Lower lobe of right lung (tissue), 2 donors: ENCODE data around the gene LRRIQ1. TPM values are rescaled to one million over a fixed set of nuclear protein-coding genes. Genes with fewer than 3 reads are reported as not detected.

Experiments
- ATAC-seq, 2 donors: fragments of 200-7000 bp; cut with Tn5 transposase; one replicate each; pipeline ENCODE4 v1.9.1; 2020 to 2022; ENCODE audit warnings: mild to moderate bottlenecking in 2 of 2, moderate library complexity in 2 of 2
- DNase-seq: peaks from one replicate; pipeline ENCODE4 v3.0.0-alpha.2; 2020
- H3K27ac ChIP-seq: fragments of 200-600 bp; one replicate; pipeline ENCODE4 v1.8.0; 2022
- H3K27me3 ChIP-seq: fragments of 200-600 bp; one replicate; pipeline ENCODE4 v1.8.0; 2022; ENCODE audit warnings: low read depth
- H3K36me3 ChIP-seq: fragments of 200-600 bp; one replicate; pipeline ENCODE4 v1.8.0; 2022; ENCODE audit warnings: mild to moderate bottlenecking
- H3K4me1 ChIP-seq: fragments of 200-600 bp; one replicate; pipeline ENCODE4 v1.8.0; 2022
- H3K4me3 ChIP-seq: fragments of 200-600 bp; one replicate; pipeline ENCODE4 v1.8.0; 2022; ENCODE audit warnings: mild to moderate bottlenecking
- H3K9me3 ChIP-seq: fragments of 200-600 bp; one replicate; pipeline ENCODE4 v1.8.0; 2022
- intact Hi-C: fragments of 100-400 bp; cut with DNase I; formaldehyde crosslinking; loops from one replicate; pipeline ENCODE4 v1.11.0; 2022
- total RNA-seq: library from RNA; stranded (reverse); fragmentation: NEBNext Ultra II Directional; extraction: Animal tissue kit (Norgen Biotek cat#: 25700); gene quantifications from one replicate; pipeline ENCODE4 v1.2.1, GENCODE V29; 2021
- TF ChIP-seq, protein P1 (sequence below): fragments of 200-600 bp; IDR thresholded peaks from one replicate; pipeline ENCODE4 v1.8.0; 2022; ENCODE audit warnings: antibody characterized with exemption, mild to moderate bottlenecking
- donor health status: DM: no; HTN: yes; CAD: no; lungs with severe emphysema.

The LRRIQ1 gene
- total RNA-seq, 1 donor from 2014 or later = 10.6 TPM

GRCh38 chr12:85237327-85237726 lies 201.2 kb downstream of the LRRIQ1 start:
- TF ChIP-seq, protein P1, sequence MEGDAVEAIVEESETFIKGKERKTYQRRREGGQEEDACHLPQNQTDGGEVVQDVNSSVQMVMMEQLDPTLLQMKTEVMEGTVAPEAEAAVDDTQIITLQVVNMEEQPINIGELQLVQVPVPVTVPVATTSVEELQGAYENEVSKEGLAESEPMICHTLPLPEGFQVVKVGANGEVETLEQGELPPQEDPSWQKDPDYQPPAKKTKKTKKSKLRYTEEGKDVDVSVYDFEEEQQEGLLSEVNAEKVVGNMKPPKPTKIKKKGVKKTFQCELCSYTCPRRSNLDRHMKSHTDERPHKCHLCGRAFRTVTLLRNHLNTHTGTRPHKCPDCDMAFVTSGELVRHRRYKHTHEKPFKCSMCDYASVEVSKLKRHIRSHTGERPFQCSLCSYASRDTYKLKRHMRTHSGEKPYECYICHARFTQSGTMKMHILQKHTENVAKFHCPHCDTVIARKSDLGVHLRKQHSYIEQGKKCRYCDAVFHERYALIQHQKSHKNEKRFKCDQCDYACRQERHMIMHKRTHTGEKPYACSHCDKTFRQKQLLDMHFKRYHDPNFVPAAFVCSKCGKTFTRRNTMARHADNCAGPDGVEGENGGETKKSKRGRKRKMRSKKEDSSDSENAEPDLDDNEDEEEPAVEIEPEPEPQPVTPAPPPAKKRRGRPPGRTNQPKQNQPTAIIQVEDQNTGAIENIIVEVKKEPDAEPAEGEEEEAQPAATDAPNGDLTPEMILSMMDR = no peak
- H3K9me3 ChIP-seq = no peaks in the 10 kb centered on the region
- no peak for ATAC-seq
- H3K4me3 ChIP-seq = no peak overlapping the region
- no peaks in the 10 kb centered on the region for H3K27me3 ChIP-seq
- DNase-seq = no peak
- intact Hi-C loops = no loop called here
- H3K4me1 ChIP-seq = no peaks in the 10 kb centered on the region
- no peak overlapping the region for H3K27ac ChIP-seq
- H3K36me3 ChIP-seq = no peaks in the 10 kb centered on the region

DNA sequence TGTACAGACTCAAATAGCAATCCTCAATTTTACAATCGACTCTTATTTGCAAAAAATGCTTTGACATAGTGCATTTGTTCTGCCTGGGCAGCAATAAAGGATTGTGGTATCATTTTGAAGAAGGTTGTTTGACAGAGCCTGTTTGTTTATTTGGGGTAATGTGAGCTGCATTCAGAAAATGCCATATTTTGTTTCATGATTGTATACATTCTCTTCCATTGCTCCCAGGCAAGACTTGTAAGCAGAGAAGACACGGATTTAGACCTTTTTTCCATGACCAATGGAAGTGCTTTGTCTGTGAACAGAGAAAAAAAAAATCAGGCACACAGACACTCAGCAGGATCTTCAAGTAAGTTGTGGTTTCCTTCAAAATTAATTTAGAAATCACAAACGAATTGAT lies 208.4 kb downstream of the LRRIQ1 start:
- H3K4me1 ChIP-seq = no peaks in the 10 kb centered on the region
- H3K4me3 ChIP-seq = no peak overlapping the region
- no peaks in the 10 kb centered on the region for H3K9me3 ChIP-seq
- H3K27me3 ChIP-seq = no peaks in the 10 kb centered on the region
- H3K27ac ChIP-seq = no peak overlapping the region
- no peak for ATAC-seq
- no peaks in the 10 kb centered on the region for H3K36me3 ChIP-seq
- DNase-seq = no peak
- TF ChIP-seq, protein P1 = no peak
- intact Hi-C loops = no loop called here

DNA sequence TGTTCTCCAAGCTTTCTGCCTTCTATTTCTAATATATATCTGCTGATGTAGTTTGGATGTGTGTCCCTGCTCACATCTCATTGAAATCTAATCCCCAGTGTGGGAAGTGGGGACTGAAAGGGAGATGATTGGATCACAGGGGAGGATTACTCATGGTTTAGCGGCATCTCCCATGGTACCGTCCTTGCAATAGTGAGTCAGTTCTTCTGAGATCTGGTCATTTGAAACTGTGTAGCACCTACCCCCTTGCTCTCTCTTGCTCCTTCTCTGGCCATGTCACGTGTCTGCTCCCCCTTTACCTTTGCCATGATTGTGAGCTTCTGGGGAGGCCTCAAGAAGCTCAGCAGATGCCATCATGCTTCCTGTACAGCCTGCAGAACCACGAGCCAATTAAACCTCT lies 217.7 kb downstream of the LRRIQ1 start:
- H3K9me3 ChIP-seq = no peaks in the 10 kb centered on the region
- intact Hi-C loops = no loop called here
- no peak for DNase-seq
- no peaks in the 10 kb centered on the region for H3K27me3 ChIP-seq
- H3K27ac ChIP-seq = no peak overlapping the region
- no peaks in the 10 kb centered on the region for H3K36me3 ChIP-seq
- no peaks in the 10 kb centered on the region for H3K4me1 ChIP-seq
- no peak for ATAC-seq
- TF ChIP-seq, protein P1 = no peak
- no peak overlapping the region for H3K4me3 ChIP-seq

- DNase-seq = no peak
- H3K4me3 ChIP-seq = no peak overlapping the region
- H3K4me1 ChIP-seq = no peaks in the 10 kb centered on the region
- H3K27me3 ChIP-seq = no peaks in the 10 kb centered on the region
- intact Hi-C loops = no loop called here
- no peaks in the 10 kb centered on the region for H3K36me3 ChIP-seq
- ATAC-seq = no peak
- H3K9me3 ChIP-seq = no peaks in the 10 kb centered on the region
- H3K27ac ChIP-seq = no peak overlapping the region
- TF ChIP-seq, protein P1 = no peak
These were observed 221.5 kb downstream of the LRRIQ1 start for GRCh38 chr12:85257671-85258070.

GRCh38 chr12:85260447-85260846 lies 224.3 kb downstream of the LRRIQ1 start:
- DNase-seq = no peak
- H3K9me3 ChIP-seq = no peaks in the 10 kb centered on the region
- intact Hi-C loops = no loop called here
- no peaks in the 10 kb centered on the region for H3K27me3 ChIP-seq
- no peaks in the 10 kb centered on the region for H3K36me3 ChIP-seq
- ATAC-seq = no peak
- no peaks in the 10 kb centered on the region for H3K4me1 ChIP-seq
- no peak overlapping the region for H3K27ac ChIP-seq
- TF ChIP-seq, protein P1 = no peak
- no peak overlapping the region for H3K4me3 ChIP-seq

GRCh38 chr12:85260896-85261295 lies 224.7 kb downstream of the LRRIQ1 start:
- TF ChIP-seq, protein P1 = no peak
- intact Hi-C loops = no loop called here

More at GRCh38 chr12:85260896-85261295, 224.7 kb downstream of the LRRIQ1 start:
- H3K4me1 ChIP-seq = no peaks in the 10 kb centered on the region
- ATAC-seq = no peak
- H3K4me3 ChIP-seq = no peak overlapping the region
- no peak overlapping the region for H3K27ac ChIP-seq
- DNase-seq = no peak
- no peaks in the 10 kb centered on the region for H3K27me3 ChIP-seq
- H3K36me3 ChIP-seq = no peaks in the 10 kb centered on the region
- no peaks in the 10 kb centered on the region for H3K9me3 ChIP-seq
